Neural progenitor cell (in vitro differentiated cells): ENCODE results near the gene CTIF.

Experiments
- CTCF ChIP-seq: fragments of 200-600 bp; sonication (generic); IDR thresholded peaks from 2 replicates; pipeline ENCODE4 v1.5.1; 2017; ENCODE audit warnings: antibody characterized with exemption, mild to moderate bottlenecking
- EZH2 ChIP-seq: fragments of 200-600 bp; sonication (generic); IDR thresholded peaks from 2 replicates; pipeline ENCODE4 v1.6.1; 2017; ENCODE audit warnings: antibody characterized with exemption, mild to moderate bottlenecking, moderate library complexity
- EZH2phosphoT487 ChIP-seq: fragments of 200-600 bp; sonication (generic); IDR thresholded peaks from 2 replicates; pipeline ENCODE4 v1.6.1; 2017; ENCODE audit warnings: antibody characterized with exemption

GRCh38 chr18:48527461-48527860 is 11.4 kb upstream of the CTIF start:
- no peak for TF ChIP-seq CTCF
- no peak for TF ChIP-seq EZH2
- no peak for TF ChIP-seq EZH2phosphoT487
